ENCODE measurements around the gene FITM1.

The FITM1 gene

DNA sequence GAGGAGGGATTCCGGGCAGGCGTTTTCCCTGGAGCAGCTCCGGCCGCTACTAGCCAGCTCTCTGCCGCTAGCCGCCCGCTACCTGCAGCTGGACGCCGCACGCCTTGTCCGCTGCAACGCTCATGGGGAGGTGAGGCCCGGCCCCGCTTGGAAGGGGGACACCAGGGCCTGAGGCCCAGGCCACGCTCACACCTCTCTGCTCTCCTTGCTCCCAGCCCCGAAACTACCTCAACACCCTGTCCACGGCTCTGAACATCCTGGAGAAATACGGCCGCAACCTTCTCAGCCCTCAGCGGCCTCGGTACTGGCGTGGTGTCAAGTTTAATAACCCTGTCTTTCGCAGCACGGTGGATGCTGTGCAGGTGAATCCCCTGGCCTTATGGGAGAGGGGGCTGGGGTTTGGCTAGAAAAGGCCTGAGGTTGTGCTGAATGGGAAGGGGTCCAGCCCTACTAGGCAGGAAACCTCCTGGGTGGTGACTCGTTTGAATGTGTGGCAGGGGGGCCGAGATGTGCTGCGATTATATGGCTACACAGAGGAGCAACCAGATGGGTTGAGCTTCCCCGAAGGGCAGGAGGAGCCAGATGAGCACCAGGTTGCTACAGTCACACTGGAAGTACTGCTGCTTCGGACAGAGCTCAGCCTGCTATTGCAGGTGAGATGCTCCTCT, 17.4 kb downstream of the FITM1 start:
- peaks cover 3% of the 10 kb centered on the region; the same call in 1 of the 2 replicates for H4K20me1 ChIP-seq (ENCODE audit: control insufficient read depth, insufficient read depth, low read depth, low read length)
- TF ChIP-seq EZH2phosphoT487 (IDR thresholded peaks at IDR 0.05; ENCODE audit: borderline replicate concordance, low read length) = no peak
- TF ChIP-seq, protein P1, sequence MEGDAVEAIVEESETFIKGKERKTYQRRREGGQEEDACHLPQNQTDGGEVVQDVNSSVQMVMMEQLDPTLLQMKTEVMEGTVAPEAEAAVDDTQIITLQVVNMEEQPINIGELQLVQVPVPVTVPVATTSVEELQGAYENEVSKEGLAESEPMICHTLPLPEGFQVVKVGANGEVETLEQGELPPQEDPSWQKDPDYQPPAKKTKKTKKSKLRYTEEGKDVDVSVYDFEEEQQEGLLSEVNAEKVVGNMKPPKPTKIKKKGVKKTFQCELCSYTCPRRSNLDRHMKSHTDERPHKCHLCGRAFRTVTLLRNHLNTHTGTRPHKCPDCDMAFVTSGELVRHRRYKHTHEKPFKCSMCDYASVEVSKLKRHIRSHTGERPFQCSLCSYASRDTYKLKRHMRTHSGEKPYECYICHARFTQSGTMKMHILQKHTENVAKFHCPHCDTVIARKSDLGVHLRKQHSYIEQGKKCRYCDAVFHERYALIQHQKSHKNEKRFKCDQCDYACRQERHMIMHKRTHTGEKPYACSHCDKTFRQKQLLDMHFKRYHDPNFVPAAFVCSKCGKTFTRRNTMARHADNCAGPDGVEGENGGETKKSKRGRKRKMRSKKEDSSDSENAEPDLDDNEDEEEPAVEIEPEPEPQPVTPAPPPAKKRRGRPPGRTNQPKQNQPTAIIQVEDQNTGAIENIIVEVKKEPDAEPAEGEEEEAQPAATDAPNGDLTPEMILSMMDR (IDR thresholded peaks at IDR 0.05; ENCODE audit: low read depth, low read length, poor library complexity, severe bottlenecking) = no peak
- H3K4me3 ChIP-seq (ENCODE audit: low read length) = peak overlapping the region; percentile 82
- H3K4me2 ChIP-seq (ENCODE audit: low read length) = peak overlapping the region; percentile 99
- H3F3A ChIP-seq (ENCODE audit: control insufficient read depth, insufficient read depth) = 0 out of 2 replicates have a peak, but pooled peaks cover 3% of the 10 kb centered on the region
- H3K27ac ChIP-seq (ENCODE audit: low read depth, low read length) = 0 out of 2 replicates have a peak overlapping the region, but pooled peaks have one; percentile 15
- H3K79me2 ChIP-seq (ENCODE audit: control insufficient read depth, low read length) = peaks cover 39% of the 10 kb centered on the region
- H3K9me3 ChIP-seq (ENCODE audit: control insufficient read depth, insufficient read depth, low read length) = no peaks in the 10 kb centered on the region
- H3K9me2 ChIP-seq (replicated peaks; ENCODE audit: control insufficient read depth, low read length) = no peaks in the 10 kb centered on the region
- peaks cover 66% of the 10 kb centered on the region for H3K36me3 ChIP-seq (ENCODE audit: control insufficient read depth, low read length)
- peaks cover 24% of the 10 kb centered on the region for H3K4me1 ChIP-seq (ENCODE audit: control insufficient read depth, low read length)
- H3K27me3 ChIP-seq (ENCODE audit: control insufficient read depth, low read length) = no peaks in the 10 kb centered on the region

- peaks cover 24% of the 10 kb centered on the region for H3K4me1 ChIP-seq (ENCODE audit: control insufficient read depth, low read length)
- no peaks in the 10 kb centered on the region for H3K9me3 ChIP-seq (ENCODE audit: control insufficient read depth, insufficient read depth, low read length)
Measured at GRCh38 chr14:24149302-24149969, 19.0 kb downstream of the FITM1 start.

DNA sequence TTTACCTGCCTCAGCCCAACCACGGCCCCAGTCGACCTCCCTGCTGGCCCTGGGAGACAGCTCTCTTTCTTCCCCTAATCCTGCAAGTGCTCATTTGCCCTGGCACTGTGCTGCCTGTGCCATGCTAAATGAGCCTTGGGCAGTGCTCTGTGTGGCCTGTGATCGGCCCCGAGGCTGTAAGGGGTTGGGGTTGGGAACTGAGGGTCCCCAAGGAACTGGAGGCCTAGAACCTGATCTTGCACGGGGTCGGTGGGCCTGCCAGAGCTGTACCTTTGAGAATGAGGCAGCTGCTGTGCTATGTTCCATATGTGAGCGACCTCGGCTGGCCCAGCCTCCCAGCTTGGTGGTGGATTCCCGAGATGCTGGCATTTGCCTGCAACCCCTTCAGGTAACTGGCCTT, 19.6 kb downstream of the FITM1 start:
- Histone ChIP-seq H3K79me2 (ENCODE audit: control insufficient read depth, low read length) (peaks cover 34% of the 10 kb centered on the region), H3K4me1 (ENCODE audit: control insufficient read depth, low read length) (peaks cover 20% of the 10 kb centered on the region), H4K20me1 (ENCODE audit: control insufficient read depth, insufficient read depth, low read depth, low read length) (peaks cover 3% of the 10 kb centered on the region; the same call in 1 of the 2 replicates), H3K9me3 (ENCODE audit: control insufficient read depth, insufficient read depth, low read length) (no peaks in the 10 kb centered on the region), H3K4me3 (ENCODE audit: low read length) (no peak overlapping the region), H3K9me2 (replicated peaks; ENCODE audit: control insufficient read depth, low read length) (no peaks in the 10 kb centered on the region), H3F3A (ENCODE audit: control insufficient read depth, insufficient read depth) (0 out of 2 replicates have a peak, but pooled peaks cover 3% of the 10 kb centered on the region), H3K27ac (ENCODE audit: low read depth, low read length) (no peak overlapping the region), H3K36me3 (ENCODE audit: control insufficient read depth, low read length) (peaks cover 52% of the 10 kb centered on the region), H3K4me2 (ENCODE audit: low read length) (no peak overlapping the region), H3K27me3 (ENCODE audit: control insufficient read depth, low read length) (no peaks in the 10 kb centered on the region)
- TF ChIP-seq, protein P1 (IDR thresholded peaks at IDR 0.05; ENCODE audit: low read depth, low read length, poor library complexity, severe bottlenecking) = no peak
- TF ChIP-seq EZH2phosphoT487 (IDR thresholded peaks at IDR 0.05; ENCODE audit: borderline replicate concordance, low read length) = no peak

More at GRCh38 chr14:24149302-24149969, 19.0 kb downstream of the FITM1 start:
- Histone ChIP-seq H3K4me3 (ENCODE audit: low read length) (no peak overlapping the region), H3K79me2 (ENCODE audit: control insufficient read depth, low read length) (peaks cover 39% of the 10 kb centered on the region), H3F3A (ENCODE audit: control insufficient read depth, insufficient read depth) (0 out of 2 replicates have a peak, but pooled peaks cover 3% of the 10 kb centered on the region), H3K36me3 (ENCODE audit: control insufficient read depth, low read length) (peaks cover 52% of the 10 kb centered on the region), H4K20me1 (ENCODE audit: control insufficient read depth, insufficient read depth, low read depth, low read length) (peaks cover 3% of the 10 kb centered on the region; the same call in 1 of the 2 replicates), H3K27me3 (ENCODE audit: control insufficient read depth, low read length) (no peaks in the 10 kb centered on the region), H3K4me2 (ENCODE audit: low read length) (no peak overlapping the region), H3K9me2 (replicated peaks; ENCODE audit: control insufficient read depth, low read length) (no peaks in the 10 kb centered on the region), H3K27ac (ENCODE audit: low read depth, low read length) (no peak overlapping the region)
- TF ChIP-seq, protein P1 (IDR thresholded peaks at IDR 0.05; ENCODE audit: low read depth, low read length, poor library complexity, severe bottlenecking) = no peak
- no peak for TF ChIP-seq EZH2phosphoT487 (IDR thresholded peaks at IDR 0.05; ENCODE audit: borderline replicate concordance, low read length)

All from DOHH2 (cell line).